ENCODE results near the gene CATSPER3.

CATSPER3 gene

DNA sequence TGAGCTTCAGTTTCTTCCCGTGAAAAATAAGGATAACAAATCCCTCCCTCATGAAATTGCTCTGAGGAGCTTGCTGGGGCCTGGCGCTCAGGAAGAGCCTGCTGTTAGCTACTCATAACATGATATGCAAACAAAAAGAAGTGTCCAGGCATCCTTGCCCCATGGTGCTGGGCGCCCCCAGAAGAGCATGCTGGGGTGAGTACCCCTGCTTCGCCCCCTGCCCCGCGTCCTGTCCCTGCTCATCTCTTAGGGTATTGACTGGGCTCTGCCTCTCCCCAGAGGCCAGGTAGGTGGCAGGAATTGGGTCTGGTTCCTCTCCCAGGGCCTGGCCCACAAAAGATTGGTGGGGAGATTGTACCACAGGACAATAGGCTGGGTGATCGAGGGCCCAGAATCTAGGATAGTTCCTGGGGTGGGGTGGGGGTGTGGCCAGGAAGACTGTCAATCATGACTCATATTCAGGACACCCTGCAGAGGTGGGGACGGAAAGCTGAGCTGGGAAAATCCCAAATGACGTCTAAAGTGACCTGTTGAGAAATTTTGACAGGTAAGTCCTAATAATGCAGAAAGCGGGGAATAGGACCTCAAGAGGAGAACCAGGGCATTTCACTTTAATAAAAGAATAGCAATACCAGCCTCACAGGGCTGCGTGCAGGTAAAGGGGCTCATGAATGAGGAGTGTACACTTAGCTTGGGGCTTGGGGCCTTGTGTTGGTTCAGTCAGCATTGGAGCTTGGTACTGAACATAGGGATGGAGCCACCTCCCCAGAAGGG lies 57.4 kb downstream of the CATSPER3 start:
- TF ChIP-seq, protein P1, sequence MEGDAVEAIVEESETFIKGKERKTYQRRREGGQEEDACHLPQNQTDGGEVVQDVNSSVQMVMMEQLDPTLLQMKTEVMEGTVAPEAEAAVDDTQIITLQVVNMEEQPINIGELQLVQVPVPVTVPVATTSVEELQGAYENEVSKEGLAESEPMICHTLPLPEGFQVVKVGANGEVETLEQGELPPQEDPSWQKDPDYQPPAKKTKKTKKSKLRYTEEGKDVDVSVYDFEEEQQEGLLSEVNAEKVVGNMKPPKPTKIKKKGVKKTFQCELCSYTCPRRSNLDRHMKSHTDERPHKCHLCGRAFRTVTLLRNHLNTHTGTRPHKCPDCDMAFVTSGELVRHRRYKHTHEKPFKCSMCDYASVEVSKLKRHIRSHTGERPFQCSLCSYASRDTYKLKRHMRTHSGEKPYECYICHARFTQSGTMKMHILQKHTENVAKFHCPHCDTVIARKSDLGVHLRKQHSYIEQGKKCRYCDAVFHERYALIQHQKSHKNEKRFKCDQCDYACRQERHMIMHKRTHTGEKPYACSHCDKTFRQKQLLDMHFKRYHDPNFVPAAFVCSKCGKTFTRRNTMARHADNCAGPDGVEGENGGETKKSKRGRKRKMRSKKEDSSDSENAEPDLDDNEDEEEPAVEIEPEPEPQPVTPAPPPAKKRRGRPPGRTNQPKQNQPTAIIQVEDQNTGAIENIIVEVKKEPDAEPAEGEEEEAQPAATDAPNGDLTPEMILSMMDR (IDR thresholded peaks at IDR 0.05): no peak
- no peak for TF ChIP-seq ZFX (IDR thresholded peaks at IDR 0.05; ENCODE audit: borderline replicate concordance)
- H3K27ac ChIP-seq: no peak overlapping the region

DNA sequence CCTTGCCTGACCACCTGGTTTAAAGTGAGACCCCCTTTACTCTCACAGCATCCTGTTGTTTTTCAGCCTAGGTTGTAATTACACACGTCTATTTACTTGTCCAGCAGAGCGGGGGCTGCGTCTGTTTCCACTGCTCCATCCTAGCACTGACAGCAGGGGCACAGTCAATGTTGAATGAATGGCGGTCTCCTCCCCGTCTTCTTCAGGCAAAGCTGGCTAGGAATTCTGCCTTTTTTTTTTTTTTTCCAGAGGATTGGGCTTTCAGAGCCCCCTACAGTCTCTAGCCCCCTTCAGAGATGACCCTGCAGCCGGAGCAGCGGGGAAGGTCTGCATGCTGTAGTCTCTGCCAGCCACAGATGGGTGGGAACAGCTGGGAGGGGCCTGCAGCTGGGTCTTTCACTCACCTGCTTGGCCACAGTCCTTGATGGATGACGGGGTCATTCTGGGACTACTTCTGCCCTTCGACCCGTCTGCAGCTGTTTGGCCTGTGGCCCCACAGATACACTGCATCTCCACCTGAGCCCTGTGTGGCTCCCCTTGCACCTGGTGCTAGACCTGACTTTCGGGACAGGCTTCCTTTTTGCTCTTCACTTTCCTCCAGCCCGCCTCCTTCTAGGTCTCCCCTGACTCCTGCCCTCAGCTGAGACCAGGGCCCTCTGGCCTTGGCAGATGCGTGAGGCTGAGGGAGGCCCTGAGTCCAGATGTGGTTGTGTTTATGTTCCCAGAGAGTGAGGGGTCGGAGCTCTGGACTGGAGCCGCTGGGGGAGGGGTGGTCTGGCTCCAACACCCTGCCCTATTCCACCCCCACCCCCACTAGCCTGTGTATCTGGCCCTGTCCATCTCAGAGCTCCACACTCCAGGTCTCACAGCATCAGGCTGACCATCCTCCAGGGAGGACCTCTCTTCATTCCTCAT lies 58.3 kb downstream of the CATSPER3 start:
- no peak overlapping the region for H3K27ac ChIP-seq
- TF ChIP-seq ZFX (IDR thresholded peaks at IDR 0.05; ENCODE audit: borderline replicate concordance): no peak
- TF ChIP-seq, protein P1 (IDR thresholded peaks at IDR 0.05): no peak

DNA sequence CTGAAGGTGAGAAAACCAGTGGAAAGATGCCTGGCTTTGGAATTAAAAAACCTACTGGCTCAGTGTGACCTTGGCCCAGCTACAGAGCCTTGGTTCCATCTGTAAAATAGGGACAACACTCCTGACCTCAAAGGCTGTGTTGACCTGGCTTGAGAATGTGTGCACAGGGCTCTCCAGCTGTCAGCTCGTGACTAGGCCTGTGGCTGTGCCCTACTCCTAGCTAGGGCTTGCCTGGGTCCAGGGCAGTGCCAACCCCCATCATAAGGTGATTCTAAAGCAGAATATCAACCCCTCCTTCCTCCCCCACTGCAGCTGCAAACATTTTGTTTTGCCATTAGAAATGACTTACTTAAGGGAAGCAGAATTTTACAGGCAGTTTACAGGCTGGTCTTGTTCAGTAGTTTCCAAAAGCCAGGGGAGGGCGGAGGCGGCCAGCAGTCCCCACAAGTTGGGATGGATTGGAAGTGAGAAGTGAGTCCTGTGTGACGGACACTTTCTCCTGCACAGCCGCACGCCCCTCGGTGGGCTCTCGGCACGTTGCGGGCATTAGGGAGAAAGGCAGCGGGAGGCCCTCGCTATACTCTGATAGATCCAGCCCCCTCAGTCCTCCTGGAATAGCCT lies 59.0 kb downstream of the CATSPER3 start:
- TF ChIP-seq, protein P1 (IDR thresholded peaks at IDR 0.05): no peak
- no peak for TF ChIP-seq ZFX (IDR thresholded peaks at IDR 0.05; ENCODE audit: borderline replicate concordance)
- no peak overlapping the region for H3K27ac ChIP-seq

DNA sequence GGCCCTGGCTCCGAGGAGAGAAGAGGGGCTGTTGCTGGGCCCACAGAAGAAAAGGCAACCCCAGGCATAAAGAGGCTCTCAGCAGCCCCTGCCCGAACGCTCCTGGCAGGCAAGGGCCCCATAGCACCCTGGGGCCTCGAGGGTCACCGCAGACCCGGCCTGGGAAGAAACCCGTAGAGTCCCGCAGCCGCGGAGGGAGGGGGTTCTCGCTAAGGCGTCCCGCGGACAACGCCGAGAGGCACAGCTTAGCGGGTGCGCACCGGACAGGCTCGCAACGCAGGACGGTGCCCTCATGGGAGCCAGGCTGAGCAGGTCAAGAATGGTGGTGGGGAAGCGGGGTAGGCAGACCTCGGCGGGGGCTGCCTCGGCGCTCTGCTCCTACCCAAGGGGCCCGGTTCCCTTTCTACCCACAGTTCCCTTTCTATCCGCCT lies 59.6 kb downstream of the CATSPER3 start:
- H3K27ac ChIP-seq: no peak overlapping the region
- TF ChIP-seq, protein P1 (IDR thresholded peaks at IDR 0.05): no peak
- no peak for TF ChIP-seq ZFX (IDR thresholded peaks at IDR 0.05; ENCODE audit: borderline replicate concordance)

DNA sequence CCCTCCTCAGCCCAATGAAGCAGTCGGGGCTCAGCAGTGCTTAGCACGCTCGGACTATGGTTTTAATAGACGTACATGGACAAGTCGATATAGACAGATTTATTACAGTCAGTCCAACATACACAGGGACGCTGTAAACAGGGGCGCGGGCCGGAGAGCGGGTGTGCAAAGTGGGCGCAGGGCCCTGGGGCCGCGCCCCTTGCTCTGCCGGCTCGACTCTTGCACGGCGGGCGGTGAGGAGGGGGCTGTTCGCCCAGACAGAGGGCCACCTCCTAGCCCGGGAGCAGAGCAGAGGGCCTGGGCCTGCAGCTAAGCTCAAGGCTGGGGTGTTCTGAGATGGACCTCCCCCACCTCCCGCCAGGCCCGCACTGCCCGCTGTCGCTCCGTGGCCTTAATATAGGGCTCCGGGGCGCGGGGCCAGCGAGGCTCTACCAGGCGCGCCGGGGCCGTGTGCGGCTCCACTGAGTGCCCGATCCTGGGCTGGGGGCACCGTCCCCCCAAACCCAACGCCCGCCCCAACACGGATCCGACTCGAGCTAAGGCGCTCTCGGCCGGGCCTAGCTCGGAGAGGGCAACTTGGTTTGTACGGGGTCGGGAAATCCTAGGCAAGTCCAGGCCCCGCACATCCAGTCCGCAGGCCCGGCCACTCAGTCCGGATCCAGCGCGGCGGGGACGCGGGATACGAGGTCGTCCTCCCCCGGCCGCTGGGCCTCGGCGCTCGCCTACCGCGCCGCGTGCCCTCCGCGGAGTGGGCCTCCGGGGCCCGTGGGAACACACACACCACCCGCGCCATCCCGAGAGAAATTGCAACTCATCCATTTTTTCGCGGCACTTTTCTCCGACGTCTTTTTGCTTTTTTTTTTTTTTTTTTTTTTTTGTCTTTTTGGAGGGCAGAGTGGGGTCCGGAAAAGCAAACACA lies 60.2 kb downstream of the CATSPER3 start:
- TF ChIP-seq ZFX (IDR thresholded peaks at IDR 0.05; ENCODE audit: borderline replicate concordance): no peak
- TF ChIP-seq, protein P1 (IDR thresholded peaks at IDR 0.05): no peak
- H3K27ac ChIP-seq: no peak overlapping the region

DNA sequence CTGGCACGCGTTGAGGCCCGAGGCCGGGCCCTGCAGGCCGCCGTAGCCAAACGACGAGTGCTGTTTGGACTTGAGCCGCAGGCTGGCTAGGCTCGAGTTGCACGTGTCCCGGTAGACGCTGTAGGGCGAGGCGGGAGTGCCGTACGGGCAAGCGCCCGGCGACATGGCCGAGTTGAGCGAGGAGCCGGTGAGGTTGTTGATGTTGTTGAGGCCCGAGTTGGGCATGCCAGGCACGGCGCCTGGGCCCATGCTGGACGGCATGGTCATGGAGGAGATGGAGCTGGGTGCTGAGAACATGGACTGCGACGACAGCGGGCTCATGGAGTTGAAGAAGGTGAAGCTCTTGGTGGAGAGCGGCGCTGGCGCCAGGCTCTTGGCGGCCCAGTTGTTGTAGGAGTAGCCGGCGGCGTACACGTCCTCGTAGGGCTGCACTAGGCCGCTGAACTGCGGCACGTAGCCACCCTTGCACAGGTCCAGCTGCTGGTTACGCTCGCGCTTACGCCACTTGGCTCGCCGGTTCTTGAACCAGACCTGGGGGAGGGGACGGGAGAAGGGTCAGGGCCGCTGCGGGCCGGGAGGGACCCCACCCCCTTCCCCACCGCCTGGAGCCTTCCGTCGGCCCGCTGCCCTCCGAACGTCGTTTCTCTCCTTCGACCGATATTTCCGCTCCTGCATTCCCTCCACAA lies 61.2 kb downstream of the CATSPER3 start:
- no peak overlapping the region for H3K27ac ChIP-seq
- TF ChIP-seq, protein P1 (IDR thresholded peaks at IDR 0.05): no peak
- TF ChIP-seq ZFX (IDR thresholded peaks at IDR 0.05; ENCODE audit: borderline replicate concordance): no peak

Data from 22Rv1 (cell line).